H1 (cell line): ENCODE results near the gene ACOT12. TPM values are rescaled to one million over a fixed set of nuclear protein-coding genes. Genes with fewer than 3 reads are reported as not detected.

Experiments
- CTCF ChIA-PET: fragments of 300-600 bp; sonication (Branson Sonifier 250); formaldehyde crosslinking; loops from one replicate; lab custom pipeline; 2021; ENCODE audit not compliant: partially characterized antibody; lab: Charles Lee
- POLR2A ChIA-PET: fragments of 300-600 bp; sonication (Branson Sonifier 250); formaldehyde crosslinking; loops from one replicate; lab custom pipeline; 2021; ENCODE audit warnings: inconsistent platforms; ENCODE audit not compliant: partially characterized antibody; lab: Charles Lee
- DNase-seq, 2 experiments: peaks; one replicate each; pipeline versions ENCODE4 v3.0.0 to v3.0.0-alpha.2; 2010 to 2022; ENCODE audit warnings: low spot score in 2 of 2, low read depth in 1 of 2, mixed read lengths in 1 of 2
- FAIRE-seq: peaks from 2 replicates; lab custom pipeline; 2011; peaks lifted over from hg19 to GRCh38; lab: Jason Lieb, UNC
- H2AFZ ChIP-seq: 2 replicates; pipeline ENCODE4 v1.8.1; 2012; ENCODE audit warnings: low read length, inconsistent platforms
- H2AK5ac ChIP-seq: 2 replicates; pipeline ENCODE4 v1.6.1; 2013; ENCODE audit warnings: low read depth, low read length
- H2BK120ac ChIP-seq: replicated peaks from 2 replicates; pipeline ENCODE3; 2013; ENCODE audit warnings: low read depth, low read length, inconsistent platforms
- H2BK12ac ChIP-seq: 2 replicates; pipeline ENCODE4 v1.6.1; 2013; ENCODE audit warnings: low read depth, low read length
- H2BK15ac ChIP-seq: 2 replicates; pipeline ENCODE4 v1.6.1; 2013; ENCODE audit warnings: low read length
- H2BK20ac ChIP-seq: 2 replicates; pipeline ENCODE4 v1.6.1; 2013; ENCODE audit warnings: low read length
- H2BK5ac ChIP-seq: 2 replicates; pipeline ENCODE4 v1.6.1; 2013; ENCODE audit warnings: low read depth, low read length
- H3K14ac ChIP-seq: 2 replicates; pipeline ENCODE4 v1.6.1; 2013; ENCODE audit warnings: inconsistent platforms; ENCODE audit not compliant: insufficient read length
- H3K18ac ChIP-seq: 2 replicates; pipeline ENCODE4 v1.6.1; 2013; ENCODE audit warnings: low read length; ENCODE audit errors: extremely low read depth
- H3K23ac ChIP-seq: 2 replicates; pipeline ENCODE4 v1.6.1; 2013; ENCODE audit warnings: inconsistent platforms; ENCODE audit not compliant: insufficient read length
- H3K23me2 ChIP-seq: 2 replicates; pipeline ENCODE4 v1.6.1; 2013; ENCODE audit warnings: low read depth, low read length
- H3K27ac ChIP-seq: 2 replicates; pipeline ENCODE4 v1.6.1; 2011; ENCODE audit warnings: low read depth, low read length, inconsistent platforms
- H3K27me3 ChIP-seq, 4 experiments: replicated peaks in 1 of 4; 1 replicate in 1 of 4; 2 replicates in 3 of 4; pipeline versions ENCODE4 v1.6.1 to v1.8.1; 2011 to 2013; ENCODE audit warnings: low read length in 3 of 4, mild to moderate bottlenecking in 3 of 4, inconsistent platforms in 2 of 4, mixed read lengths in 2 of 4, moderate library complexity in 1 of 4; ENCODE audit not compliant: control insufficient read depth in 3 of 4, insufficient read depth in 3 of 4; ENCODE audit errors: extremely low read depth in 1 of 4
- H3K36me3 ChIP-seq, 4 experiments: 2 replicates each; pipeline versions ENCODE4 v1.6.1 to v1.8.1; 2011 to 2013; ENCODE audit warnings: mild to moderate bottlenecking in 4 of 4, low read length in 3 of 4, moderate library complexity in 2 of 4, control low read depth in 1 of 4, inconsistent platforms in 1 of 4; ENCODE audit not compliant: insufficient read depth in 4 of 4, control insufficient read depth in 2 of 4
- H3K4ac ChIP-seq: replicated peaks from 2 replicates; pipeline ENCODE3; 2013; ENCODE audit warnings: low read length, low read depth, mixed read lengths, inconsistent platforms; ENCODE audit not compliant: insufficient read length
- H3K4me1 ChIP-seq, 4 experiments: replicated peaks in 1 of 4; 1 replicate in 1 of 4; 2 replicates in 3 of 4; pipeline versions ENCODE4 v1.6.1 to v1.8.1; 2011 to 2013; ENCODE audit warnings: low read length in 3 of 4, inconsistent platforms in 2 of 4, mixed read lengths in 1 of 4; ENCODE audit not compliant: insufficient read depth in 4 of 4, control insufficient read depth in 3 of 4
- H3K4me2 ChIP-seq, 2 experiments: 2 replicates each; pipeline versions ENCODE4 v1.6.1 to v1.8.1; 2011 to 2013; ENCODE audit warnings: low read depth in 2 of 2, low read length in 2 of 2, control low read depth in 1 of 2, inconsistent platforms in 1 of 2, mild to moderate bottlenecking in 1 of 2; ENCODE audit not compliant: insufficient read depth in 1 of 2
- H3K4me3 ChIP-seq, 4 experiments: fragments of 200-600, 300-600 bp in 1 of 4; sonication (generic), shearing (Covaris generic), sonication (Bioruptor Twin) in 1 of 4; 2 replicates each; pipeline versions ENCODE4 v1.5.1 to v1.8.1; 2011 to 2016; ENCODE audit warnings: low read length in 4 of 4, low read depth in 3 of 4, control low read depth in 2 of 4, inconsistent platforms in 2 of 4, mild to moderate bottlenecking in 2 of 4, mixed read lengths in 1 of 4, moderate library complexity in 1 of 4; ENCODE audit not compliant: insufficient read depth in 2 of 4; ENCODE audit errors: extremely low read depth in 1 of 4
- H3K56ac ChIP-seq: replicated peaks from 2 replicates; pipeline ENCODE3; 2013; ENCODE audit warnings: low read depth, mild to moderate bottlenecking, mixed read lengths, low read length, inconsistent platforms; ENCODE audit not compliant: insufficient read length
- H3K79me1 ChIP-seq: 2 replicates; pipeline ENCODE4 v1.6.1; 2013; ENCODE audit warnings: low read depth, low read length, control low read depth
- H3K79me2 ChIP-seq, 2 experiments: 2 replicates each; pipeline versions ENCODE4 v1.6.1 to v1.8.1; 2012 to 2013; ENCODE audit warnings: low read length in 2 of 2, mild to moderate bottlenecking in 2 of 2, inconsistent platforms in 1 of 2; ENCODE audit not compliant: insufficient read depth in 2 of 2, control insufficient read depth in 1 of 2
- H3K9ac ChIP-seq, 4 experiments: replicated peaks in 1 of 4; 1 replicate in 1 of 4; 2 replicates in 3 of 4; pipeline versions ENCODE4 v1.6.1 to v1.8.1; 2011 to 2013; ENCODE audit warnings: low read depth in 3 of 4, low read length in 3 of 4, control low read depth in 2 of 4, mild to moderate bottlenecking in 2 of 4, moderate library complexity in 2 of 4, inconsistent platforms in 1 of 4; ENCODE audit errors: extremely low read depth in 1 of 4
- H3K9me3 ChIP-seq, 2 experiments: 2 replicates each; pipeline versions ENCODE4 v1.6.1 to v1.8.1; 2012 to 2013; ENCODE audit warnings: mild to moderate bottlenecking in 2 of 2, moderate library complexity in 2 of 2, control low read depth in 1 of 2, inconsistent platforms in 1 of 2, low read depth in 1 of 2, low read length in 1 of 2, mixed read lengths in 1 of 2; ENCODE audit not compliant: insufficient read depth in 2 of 2
- H4K20me1 ChIP-seq, 2 experiments: replicated peaks in 1 of 2; 2 replicates each; pipeline versions ENCODE3 to v1.8.1; 2011 to 2013; ENCODE audit warnings: inconsistent platforms in 2 of 2, low read length in 2 of 2, mild to moderate bottlenecking in 1 of 2; ENCODE audit not compliant: insufficient read depth in 2 of 2, control insufficient read depth in 1 of 2
- H4K5ac ChIP-seq: 2 replicates; pipeline ENCODE4 v1.6.1; 2013; ENCODE audit warnings: low read length, low read depth, mixed read lengths, inconsistent platforms; ENCODE audit not compliant: insufficient read length
- H4K8ac ChIP-seq: 2 replicates; pipeline ENCODE4 v1.8.0; 2013; ENCODE audit warnings: mild to moderate bottlenecking, moderate library complexity, low read length, inconsistent platforms; ENCODE audit not compliant: insufficient read depth; ENCODE audit errors: extremely low read depth
- H4K91ac ChIP-seq: replicated peaks from 2 replicates; pipeline ENCODE3; 2013; ENCODE audit warnings: low read length, mixed read lengths, inconsistent platforms; ENCODE audit not compliant: insufficient read length
- CTBP2 ChIP-seq: IDR thresholded peaks from 2 replicates; pipeline ENCODE4 v1.7.0; 2011; ENCODE audit warnings: borderline replicate concordance, mild to moderate bottlenecking, moderate library complexity, mixed read lengths, low read length; ENCODE audit not compliant: insufficient read depth, insufficient read length
- EGR1 ChIP-seq: IDR thresholded peaks from 2 replicates; pipeline ENCODE4 v1.6.1; 2011; ENCODE audit warnings: low read depth, low read length, borderline replicate concordance
- GTF2F1 ChIP-seq: IDR thresholded peaks from 2 replicates; pipeline ENCODE4 v1.6.1; 2012; ENCODE audit warnings: low read depth, low read length, improper control_type of control experiment, borderline replicate concordance
- HDAC2 ChIP-seq, 2 experiments: fragments of 300-600 bp in 1 of 2; sonication (generic) in 1 of 2; IDR thresholded peaks; 2 replicates each; pipeline ENCODE4 v1.6.1; 2011 to 2012; ENCODE audit warnings: low read depth in 2 of 2, low read length in 2 of 2, mild to moderate bottlenecking in 2 of 2, moderate library complexity in 2 of 2, borderline replicate concordance in 1 of 2, inconsistent platforms in 1 of 2
- HDAC6 ChIP-seq: IDR thresholded peaks from one replicate; pipeline ENCODE4 v1.7.1; 2012; ENCODE audit warnings: low read depth, mild to moderate bottlenecking, inconsistent platforms, low read length, moderate library complexity
- RNF2 ChIP-seq: fragments of 200-900, 300-1000 bp; sonication (generic); IDR thresholded peaks from 2 replicates; pipeline ENCODE4 v1.7.1; 2016; ENCODE audit warnings: borderline replicate concordance, low read depth, mild to moderate bottlenecking, antibody characterized with exemption, low read length; ENCODE audit not compliant: poor library complexity, severe bottlenecking; ENCODE audit errors: missing control alignments
- SAP30 ChIP-seq: fragments of 300-600 bp; sonication (generic); IDR thresholded peaks from 2 replicates; pipeline ENCODE4 v1.7.1; 2012; ENCODE audit warnings: low read length, moderate library complexity, mild to moderate bottlenecking, inconsistent platforms; ENCODE audit not compliant: insufficient read depth, insufficient replicate concordance
- SUZ12 ChIP-seq: fragments of 200-600 bp; sonication (generic); IDR thresholded peaks from 2 replicates; pipeline ENCODE4 v1.6.1; 2012; ENCODE audit warnings: mild to moderate bottlenecking, inconsistent platforms, low read length, moderate library complexity, mixed read lengths
- TAF1 ChIP-seq: IDR thresholded peaks from 2 replicates; pipeline ENCODE4 v1.6.1; 2011; ENCODE audit warnings: mild to moderate bottlenecking, low read depth, low read length
- TCF12 ChIP-seq: IDR thresholded peaks from 2 replicates; pipeline ENCODE4 v1.6.1; 2011; ENCODE audit warnings: low read depth, mild to moderate bottlenecking, low read length
- TEAD4 ChIP-seq: IDR thresholded peaks from 2 replicates; pipeline ENCODE4 v1.6.1; 2012; ENCODE audit warnings: low read depth, low read length, inconsistent platforms, mixed read lengths
- polyA plus RNA-seq, 7 experiments: library from polyadenylated mRNA; depleted of rRNA in 3 of 7; stranded (reverse) in 5 of 7; unstranded in 2 of 7; fragments of >200 nt in 5 of 7; fragments of 200-250 nt in 2 of 7; gene quantifications; 1 replicate in 5 of 7; 2 replicates in 1 of 7; 4 replicates in 1 of 7; pipeline versions ENCODE4 v1.2.1 to v1.2.3, GENCODE V29; 2011 to 2013; ENCODE audit warnings: missing spikeins in 2 of 7, mixed read lengths in 2 of 7
- total RNA-seq: library from RNA; stranded (reverse); fragmentation: NEBNext Ultra II Directional; extraction: Animal tissue kit (Norgen Biotek cat#: 25700); gene quantifications from 2 replicates; pipeline ENCODE4 v1.2.1, GENCODE V29; 2021
- TF ChIP-seq, protein P1 (sequence below): IDR thresholded peaks from 2 replicates; pipeline ENCODE4 v1.6.1; 2012; ENCODE audit warnings: low read length, inconsistent platforms

Gene ACOT12
- total and polyA plus RNA-seq, 2 of the 8 experiments (the other 6 are each of a cell fraction or from before 2014, with no cell fraction given), result 0.29 TPM; not detected in 1

DNA sequence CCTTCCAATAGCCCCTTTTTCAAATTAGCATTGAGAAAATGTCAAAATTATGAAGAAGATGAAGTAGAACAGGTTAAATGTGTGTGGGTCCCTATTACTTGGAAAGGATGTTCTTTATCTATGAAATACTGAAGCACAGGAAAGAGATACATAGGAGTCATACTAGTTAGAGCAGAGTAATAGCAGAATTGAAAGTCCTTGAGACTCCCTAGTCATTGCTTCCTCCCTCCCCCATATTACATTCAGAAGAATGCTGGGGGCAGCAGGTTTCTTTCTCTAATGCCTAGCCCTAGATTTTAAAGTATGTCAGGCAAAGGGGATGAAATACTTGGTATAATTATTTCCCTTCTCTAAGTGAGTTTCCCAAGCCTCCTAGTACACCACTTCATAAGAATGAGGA, 88.1 kb downstream of the ACOT12 start:
- ChIA-PET POLR2A (no interaction called here), CTCF (interaction anchor here (1.2 kb wide), 1 partner anchor 99 kb away, joined by 4 read pairs; no protein-coding TSS in a partner anchor)
- H3K9me3 ChIP-seq, result no peaks in the 10 kb centered on the region
- H3K4me3 ChIP-seq, result no peak overlapping the region
- H3K14ac ChIP-seq, result no peak overlapping the region
- no peak overlapping the region for H3K23ac ChIP-seq
- H2BK20ac ChIP-seq, result no peak overlapping the region
- H2BK12ac ChIP-seq, result no peak overlapping the region
- DNase-seq (no peak), FAIRE-seq (no peak)
- no peaks in the 10 kb centered on the region; the same call in 1 of the 2 replicates for H3K79me1 ChIP-seq
- H4K91ac ChIP-seq, result no peak overlapping the region
- no peaks in the 10 kb centered on the region for H3K27me3 ChIP-seq
- peaks cover 0 to 6% (median 0%) of the 10 kb centered on the region in 4 experiments; a peak in 1 of 7 replicates for H3K4me1 ChIP-seq
- H3K79me2 ChIP-seq, result peaks cover 0 to 18% of the 10 kb centered on the region in 2 experiments; a peak in 2 of 4 replicates
- peaks cover 3% of the 10 kb centered on the region; the same call in 1 of the 2 replicates for H3K23me2 ChIP-seq
- no peak overlapping the region for H3K27ac ChIP-seq
- no peak overlapping the region for H3K9ac ChIP-seq
- H4K5ac ChIP-seq, result no peak overlapping the region
- H3K4me2 ChIP-seq, result no peak overlapping the region
- H2BK120ac ChIP-seq, result no peak overlapping the region
- H3K4ac ChIP-seq, result no peak overlapping the region
- no peak overlapping the region for H2AFZ ChIP-seq
- no peak overlapping the region for H3K56ac ChIP-seq
- H2BK5ac ChIP-seq, result no peak overlapping the region
- no peak overlapping the region for H3K18ac ChIP-seq
- H3K36me3 ChIP-seq, result peaks cover 0 to 14% (median 0%) of the 10 kb centered on the region in 4 experiments; a peak in 2 of 8 replicates
- no peak overlapping the region for H2AK5ac ChIP-seq
- no peaks in the 10 kb centered on the region for H4K20me1 ChIP-seq
- no peak overlapping the region for H2BK15ac ChIP-seq
- no peak overlapping the region for H4K8ac ChIP-seq
- TF ChIP-seq CTBP2, result no peak
- TF ChIP-seq SUZ12, result no peak
- TF ChIP-seq TEAD4, result no peak
- TF ChIP-seq SAP30, result no peak
- TF ChIP-seq RNF2, result no peak
- no peak for TF ChIP-seq TCF12
- no peak for TF ChIP-seq GTF2F1
- no peak for TF ChIP-seq HDAC2 (IDR thresholded peaks at IDR 0.05; ENCODE audit: borderline replicate concordance in 1 of 2, low read depth in 2 of 2, low read length in 2 of 2)
- TF ChIP-seq EGR1, result no peak
- TF ChIP-seq, protein P1, sequence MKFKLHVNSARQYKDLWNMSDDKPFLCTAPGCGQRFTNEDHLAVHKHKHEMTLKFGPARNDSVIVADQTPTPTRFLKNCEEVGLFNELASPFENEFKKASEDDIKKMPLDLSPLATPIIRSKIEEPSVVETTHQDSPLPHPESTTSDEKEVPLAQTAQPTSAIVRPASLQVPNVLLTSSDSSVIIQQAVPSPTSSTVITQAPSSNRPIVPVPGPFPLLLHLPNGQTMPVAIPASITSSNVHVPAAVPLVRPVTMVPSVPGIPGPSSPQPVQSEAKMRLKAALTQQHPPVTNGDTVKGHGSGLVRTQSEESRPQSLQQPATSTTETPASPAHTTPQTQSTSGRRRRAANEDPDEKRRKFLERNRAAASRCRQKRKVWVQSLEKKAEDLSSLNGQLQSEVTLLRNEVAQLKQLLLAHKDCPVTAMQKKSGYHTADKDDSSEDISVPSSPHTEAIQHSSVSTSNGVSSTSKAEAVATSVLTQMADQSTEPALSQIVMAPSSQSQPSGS, result no peak
- no peak for TF ChIP-seq TAF1
- TF ChIP-seq HDAC6, result no peak
